ENCODE results near the gene LRRC2. TPM values are rescaled to one million over a fixed set of nuclear protein-coding genes. Genes with fewer than 3 reads are reported as not detected.

LRRC2 gene
- total and polyA plus RNA-seq, 9 of the 15 experiments (the other 6 are each of a cell fraction or from before 2014, with no cell fraction given), result 0.01 to 0.04 (median 0.03) TPM; not detected in 5

DNA sequence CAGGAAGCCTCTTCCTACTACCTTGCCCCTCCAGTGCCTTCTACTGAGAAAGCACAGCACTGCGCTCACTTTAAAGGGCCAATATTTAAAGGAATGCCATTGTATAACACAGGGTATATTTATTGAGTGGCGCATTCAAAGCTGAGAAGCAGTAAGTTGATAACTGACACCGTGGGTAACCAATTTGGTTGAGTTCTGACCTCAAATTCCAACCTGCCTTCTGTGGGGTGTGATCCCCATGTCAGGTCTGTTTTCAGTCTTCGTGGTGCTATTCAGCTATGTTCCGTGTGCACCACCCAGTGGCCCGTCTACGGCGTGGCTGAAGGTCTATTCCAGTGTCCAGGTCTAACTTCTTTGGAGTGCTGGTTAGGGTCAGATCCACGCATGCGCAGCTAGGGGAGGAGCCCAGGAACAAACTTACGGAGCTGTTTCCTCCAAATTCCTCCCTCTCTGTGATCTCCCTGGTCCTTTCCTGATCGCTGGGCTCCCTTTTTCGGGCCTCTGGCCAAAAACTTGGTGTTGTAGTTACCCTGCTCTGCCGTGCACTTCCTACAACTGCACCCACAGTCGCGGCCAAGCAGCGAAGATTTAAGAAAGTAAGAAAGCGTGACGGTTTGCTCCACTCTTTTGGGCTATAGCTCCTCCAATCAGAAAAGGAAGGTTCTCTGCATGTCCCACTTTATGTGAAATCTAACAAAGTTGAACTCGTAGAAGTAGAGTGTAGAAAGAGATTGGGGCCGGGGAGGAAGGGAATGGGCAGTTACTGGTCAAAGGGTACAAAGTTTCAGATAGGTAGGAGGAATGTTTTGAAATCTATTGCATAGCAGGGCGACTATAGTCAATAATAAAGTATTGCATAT, 7.7 kb downstream of the LRRC2 start (continued):
- no peak for TF ChIP-seq CBX8 (IDR thresholded peaks at IDR 0.05; ENCODE audit: borderline replicate concordance, extremely low read depth, low read depth, low read length, poor library complexity, severe bottlenecking)
- TF ChIP-seq ZFX (CRISPR knock-in tag; IDR thresholded peaks at IDR 0.05), result no peak
- TF ChIP-seq SRF (CRISPR knock-in tag; IDR thresholded peaks at IDR 0.05), result no peak
- TF ChIP-seq, protein P1, sequence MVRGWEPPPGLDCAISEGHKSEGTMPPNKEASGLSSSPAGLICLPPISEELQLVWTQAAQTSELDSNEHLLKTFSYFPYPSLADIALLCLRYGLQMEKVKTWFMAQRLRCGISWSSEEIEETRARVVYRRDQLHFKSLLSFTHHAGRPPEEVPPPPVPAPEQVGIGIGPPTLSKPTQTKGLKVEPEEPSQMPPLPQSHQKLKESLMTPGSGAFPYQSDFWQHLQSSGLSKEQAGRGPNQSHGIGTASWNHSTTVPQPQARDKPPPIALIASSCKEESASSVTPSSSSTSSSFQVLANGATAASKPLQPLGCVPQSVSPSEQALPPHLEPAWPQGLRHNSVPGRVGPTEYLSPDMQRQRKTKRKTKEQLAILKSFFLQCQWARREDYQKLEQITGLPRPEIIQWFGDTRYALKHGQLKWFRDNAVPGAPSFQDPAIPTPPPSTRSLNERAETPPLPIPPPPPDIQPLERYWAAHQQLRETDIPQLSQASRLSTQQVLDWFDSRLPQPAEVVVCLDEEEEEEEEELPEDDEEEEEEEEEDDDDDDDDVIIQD (CRISPR knock-in tag; IDR thresholded peaks at IDR 0.05), result no peak
- no peak for TF ChIP-seq YBX1 (IDR thresholded peaks at IDR 0.05)
- no peak for TF ChIP-seq BRF1 (IDR thresholded peaks at IDR 0.05; ENCODE audit: borderline replicate concordance, extremely low read depth, insufficient read length)
- TF ChIP-seq, protein P2, sequence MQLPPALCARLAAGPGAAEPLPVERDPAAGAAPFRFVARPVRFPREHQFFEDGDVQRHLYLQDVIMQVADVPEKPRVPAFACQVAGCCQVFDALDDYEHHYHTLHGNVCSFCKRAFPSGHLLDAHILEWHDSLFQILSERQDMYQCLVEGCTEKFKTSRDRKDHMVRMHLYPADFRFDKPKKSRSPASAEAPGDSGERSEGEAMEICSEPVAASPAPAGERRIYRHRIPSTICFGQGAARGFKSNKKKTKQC (CRISPR knock-in tag; IDR thresholded peaks at IDR 0.05), result no peak
- no peak for TF ChIP-seq POLR2H (tag; IDR thresholded peaks at IDR 0.05; ENCODE audit: low read depth)
- TF ChIP-seq, protein P3, sequence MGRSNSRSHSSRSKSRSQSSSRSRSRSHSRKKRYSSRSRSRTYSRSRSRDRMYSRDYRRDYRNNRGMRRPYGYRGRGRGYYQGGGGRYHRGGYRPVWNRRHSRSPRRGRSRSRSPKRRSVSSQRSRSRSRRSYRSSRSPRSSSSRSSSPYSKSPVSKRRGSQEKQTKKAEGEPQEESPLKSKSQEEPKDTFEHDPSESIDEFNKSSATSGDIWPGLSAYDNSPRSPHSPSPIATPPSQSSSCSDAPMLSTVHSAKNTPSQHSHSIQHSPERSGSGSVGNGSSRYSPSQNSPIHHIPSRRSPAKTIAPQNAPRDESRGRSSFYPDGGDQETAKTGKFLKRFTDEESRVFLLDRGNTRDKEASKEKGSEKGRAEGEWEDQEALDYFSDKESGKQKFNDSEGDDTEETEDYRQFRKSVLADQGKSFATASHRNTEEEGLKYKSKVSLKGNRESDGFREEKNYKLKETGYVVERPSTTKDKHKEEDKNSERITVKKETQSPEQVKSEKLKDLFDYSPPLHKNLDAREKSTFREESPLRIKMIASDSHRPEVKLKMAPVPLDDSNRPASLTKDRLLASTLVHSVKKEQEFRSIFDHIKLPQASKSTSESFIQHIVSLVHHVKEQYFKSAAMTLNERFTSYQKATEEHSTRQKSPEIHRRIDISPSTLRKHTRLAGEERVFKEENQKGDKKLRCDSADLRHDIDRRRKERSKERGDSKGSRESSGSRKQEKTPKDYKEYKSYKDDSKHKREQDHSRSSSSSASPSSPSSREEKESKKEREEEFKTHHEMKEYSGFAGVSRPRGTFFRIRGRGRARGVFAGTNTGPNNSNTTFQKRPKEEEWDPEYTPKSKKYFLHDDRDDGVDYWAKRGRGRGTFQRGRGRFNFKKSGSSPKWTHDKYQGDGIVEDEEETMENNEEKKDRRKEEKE (IDR thresholded peaks at IDR 0.05; ENCODE audit: borderline replicate concordance in 1 of 2, control insufficient read depth in 1 of 2, low read depth in 2 of 2, low read length in 1 of 2), result no peak
- TF ChIP-seq HSF4 (CRISPR knock-in tag; IDR thresholded peaks at IDR 0.05; ENCODE audit: borderline replicate concordance), result no peak; the same call in 1 of the 2 replicates
- TF ChIP-seq ZNF707 (CRISPR knock-in tag; conservative IDR thresholded peaks at IDR 0.05), result 0 out of 2 replicates have a peak, but pooled peaks have one; percentile 33
- TF ChIP-seq TRIM24 (IDR thresholded peaks at IDR 0.05), result 0 out of 4 replicates have a peak, but pooled peaks of 1 of the 2 experiments have one; percentile 6
- no peak for TF ChIP-seq FOXJ3 (CRISPR knock-in tag; IDR thresholded peaks at IDR 0.05)
- TF ChIP-seq IRF2 (CRISPR knock-in tag; IDR thresholded peaks at IDR 0.05), result no peak
- no peak for TF ChIP-seq ZNF253 (CRISPR knock-in tag; conservative IDR thresholded peaks at IDR 0.05)
- no peak for TF ChIP-seq MAFK (IDR thresholded peaks at IDR 0.05; ENCODE audit: low read length)
- TF ChIP-seq ZNF143 (CRISPR knock-in tag; IDR thresholded peaks at IDR 0.05), result no peak
- TF ChIP-seq KAT8 (IDR thresholded peaks at IDR 0.05; ENCODE audit: low read depth), result no peak
- TF ChIP-seq GTF2F1 (IDR thresholded peaks at IDR 0.05; ENCODE audit: low read depth, low read length), result peak; percentile 35; the same call in 1 of the 2 replicates
- TF ChIP-seq NR4A1 (CRISPR knock-in tag; IDR thresholded peaks at IDR 0.05), result no peak
- TF ChIP-seq NR4A1 (tag; IDR thresholded peaks at IDR 0.05), result peak; percentile 67; the same call in 1 of the 2 replicates
